Left lung (tissue), 10 donors: ENCODE results near the gene FAM81B. TPM values are rescaled to one million over a fixed set of nuclear protein-coding genes. Genes with fewer than 3 reads are reported as not detected.
"Not testable (repeated sequence)": the region's sequence is repeated elsewhere in the genome, so short reads cannot be mapped to it uniquely, and the experiment has no call there.

Source experiments
- ATAC-seq: fragments of 200-7000 bp; cut with Tn5 transposase; one replicate; pipeline ENCODE4 v1.9.1; 2020; ENCODE audit warnings: moderate library complexity
- DNase-seq, 4 donors: peaks; one replicate each; pipeline ENCODE4 v3.0.0-alpha.2; 2013 to 2020
- H3K27ac ChIP-seq, 2 donors: fragments of 200-600 bp; sonication (generic) in 1 of 2; one replicate each; pipeline versions ENCODE4 v1.5.0 to v1.8.0; 2020 to 2021
- H3K27me3 ChIP-seq, 2 donors: fragments of 200-600 bp; sonication (generic) in 1 of 2; one replicate each; pipeline versions ENCODE4 v1.5.0 to v1.8.0; 2020 to 2021
- H3K36me3 ChIP-seq, 2 donors: fragments of 200-600 bp; sonication (generic) in 1 of 2; one replicate each; pipeline versions ENCODE4 v1.5.0 to v1.8.0; 2020 to 2021
- H3K4me1 ChIP-seq, 2 donors: fragments of 200-600 bp; one replicate each; pipeline ENCODE4 v1.8.0; 2021
- H3K4me3 ChIP-seq, 2 donors: fragments of 200-600 bp; sonication (generic) in 1 of 2; one replicate each; pipeline versions ENCODE4 v1.5.0 to v1.8.0; 2020 to 2021; ENCODE audit warnings: mild to moderate bottlenecking in 1 of 2
- H3K9me3 ChIP-seq, 2 donors: fragments of 200-600 bp; sonication (generic) in 1 of 2; one replicate each; pipeline versions ENCODE4 v1.5.0 to v1.8.0; 2020 to 2021
- intact Hi-C, 2 donors: fragments of 100-400 bp; cut with DNase I; formaldehyde crosslinking; loops; one replicate each; pipeline versions ENCODE4 v1.11.2 to v1.14.2; 2022
- polyA plus RNA-seq, 6 donors: library from polyadenylated mRNA; unstranded; fragments of 120-200 nt; gene quantifications; one replicate each; pipeline ENCODE4 v1.2.1, GENCODE V29; 2013; ENCODE audit not compliant: insufficient read length in 6 of 6
- total RNA-seq, 2 donors: library from RNA; stranded (reverse); fragmentation: NEBNext Ultra II Directional; extraction: Animal tissue kit (Norgen Biotek cat#: 25700); gene quantifications; one replicate each; pipeline ENCODE4 v1.2.1, GENCODE V29; 2021
- TF ChIP-seq, protein P1 (sequence below), 2 donors: fragments of 200-600 bp; sonication (generic) in 1 of 2; IDR thresholded peaks; one replicate each; pipeline versions ENCODE4 v1.5.0 to v1.8.0; 2021; ENCODE audit warnings: antibody characterized with exemption in 2 of 2
- donor health status: DM: no; HTN: yes; CAD: no.
- donor health status: DM: no; HTN: no; CAD: no.

Gene FAM81B
- total and polyA plus RNA-seq, 8 donors, result 0.90 to 12.3 (median 4.4) TPM

DNA sequence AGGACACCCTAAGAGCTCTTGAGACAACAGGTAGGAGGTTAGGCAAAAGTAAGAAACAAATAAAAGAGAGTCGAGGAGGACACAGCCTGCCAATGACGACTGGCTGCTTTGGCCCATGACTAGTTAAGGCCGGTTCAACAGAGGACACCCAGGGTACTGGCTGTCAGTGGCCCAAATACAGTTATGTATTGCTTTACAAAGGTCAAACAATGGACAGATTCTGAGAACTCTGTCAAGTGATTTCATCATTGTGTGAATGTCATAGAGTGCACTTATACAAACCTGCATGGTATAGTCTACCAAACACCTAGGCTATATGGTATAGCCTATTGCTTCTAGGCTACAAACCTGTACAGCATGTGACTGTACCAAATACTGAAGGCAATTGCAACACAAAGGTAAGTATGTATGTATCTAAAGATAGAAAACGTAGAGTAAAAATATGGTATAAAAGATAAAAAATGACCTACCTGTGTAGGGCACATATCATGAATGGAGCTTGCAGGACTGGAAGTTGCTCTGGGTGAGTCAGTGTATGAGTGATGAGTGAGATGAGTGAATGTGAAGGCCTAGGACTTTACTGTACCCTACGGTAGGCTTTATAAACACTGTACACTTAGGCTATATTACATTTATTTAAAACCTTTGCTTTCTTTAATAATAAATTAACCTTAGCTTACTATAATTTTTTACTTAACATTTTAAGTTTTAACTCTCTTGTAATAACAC lies 6.5 kb upstream of the FAM81B start:
- intact Hi-C loops, result no loop called here
- H3K4me1 ChIP-seq, result no peaks in the 10 kb centered on the region
- H3K27me3 ChIP-seq, result no peaks in the 10 kb centered on the region
- H3K36me3 ChIP-seq, result no peaks in the 10 kb centered on the region
- no peak overlapping the region for H3K4me3 ChIP-seq
- no peak for ATAC-seq
- no peak overlapping the region for H3K27ac ChIP-seq
- no peak for DNase-seq
- TF ChIP-seq, protein P1, sequence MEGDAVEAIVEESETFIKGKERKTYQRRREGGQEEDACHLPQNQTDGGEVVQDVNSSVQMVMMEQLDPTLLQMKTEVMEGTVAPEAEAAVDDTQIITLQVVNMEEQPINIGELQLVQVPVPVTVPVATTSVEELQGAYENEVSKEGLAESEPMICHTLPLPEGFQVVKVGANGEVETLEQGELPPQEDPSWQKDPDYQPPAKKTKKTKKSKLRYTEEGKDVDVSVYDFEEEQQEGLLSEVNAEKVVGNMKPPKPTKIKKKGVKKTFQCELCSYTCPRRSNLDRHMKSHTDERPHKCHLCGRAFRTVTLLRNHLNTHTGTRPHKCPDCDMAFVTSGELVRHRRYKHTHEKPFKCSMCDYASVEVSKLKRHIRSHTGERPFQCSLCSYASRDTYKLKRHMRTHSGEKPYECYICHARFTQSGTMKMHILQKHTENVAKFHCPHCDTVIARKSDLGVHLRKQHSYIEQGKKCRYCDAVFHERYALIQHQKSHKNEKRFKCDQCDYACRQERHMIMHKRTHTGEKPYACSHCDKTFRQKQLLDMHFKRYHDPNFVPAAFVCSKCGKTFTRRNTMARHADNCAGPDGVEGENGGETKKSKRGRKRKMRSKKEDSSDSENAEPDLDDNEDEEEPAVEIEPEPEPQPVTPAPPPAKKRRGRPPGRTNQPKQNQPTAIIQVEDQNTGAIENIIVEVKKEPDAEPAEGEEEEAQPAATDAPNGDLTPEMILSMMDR (IDR thresholded peaks at IDR 0.05), result no peak
- no peaks in the 10 kb centered on the region for H3K9me3 ChIP-seq

DNA sequence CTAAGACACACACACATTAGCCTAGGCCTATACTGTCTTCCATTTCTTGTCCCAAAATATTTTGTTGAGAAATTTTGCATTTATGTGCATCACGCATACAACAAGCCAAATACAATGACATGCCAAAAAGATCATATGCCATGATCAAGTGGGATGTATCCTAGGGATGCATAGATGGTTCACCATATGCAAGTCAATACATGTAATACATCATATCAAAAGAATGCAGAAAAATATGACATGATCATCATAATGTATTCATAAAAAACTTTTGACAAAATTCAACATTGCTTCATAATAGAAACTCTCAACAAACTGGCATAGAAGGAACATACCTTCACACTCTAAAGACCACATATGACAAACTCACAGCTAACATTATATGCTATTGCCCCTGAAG lies 5.8 kb upstream of the FAM81B start:
- H3K4me3 ChIP-seq, result no peak overlapping the region
- no peaks in the 10 kb centered on the region for H3K36me3 ChIP-seq
- TF ChIP-seq, protein P1 (IDR thresholded peaks at IDR 0.05), result no peak
- no peak for ATAC-seq
- no peaks in the 10 kb centered on the region for H3K9me3 ChIP-seq
- no peak overlapping the region for H3K27ac ChIP-seq
- H3K4me1 ChIP-seq, result no peaks in the 10 kb centered on the region
- intact Hi-C loops, result no loop called here
- H3K27me3 ChIP-seq, result no peaks in the 10 kb centered on the region
- DNase-seq, result no peak

- not testable (repeated sequence) for H3K4me1 ChIP-seq
These were observed 799 bp downstream of the FAM81B start for GRCh38 chr5:95391965-95392364.

GRCh38 chr5:95392593-95393182 lies 1.5 kb downstream of the FAM81B start:
- Histone ChIP-seq H3K4me3 (no peak overlapping the region), H3K36me3 (no peaks in the 10 kb centered on the region), H3K27ac (peak overlapping the region in 1 of 2 donors; percentile 6), H3K27me3 (no peaks in the 10 kb centered on the region), H3K4me1 (no peaks in the 10 kb centered on the region), H3K9me3 (no peaks in the 10 kb centered on the region)
- TF ChIP-seq, protein P1 (IDR thresholded peaks at IDR 0.05), result no peak
- intact Hi-C loops, result no loop called here
- ATAC-seq, result peak; percentile 91
- peak in 2 of 4 donors; percentile 23 to 70 for DNase-seq

More at GRCh38 chr5:95391965-95392364, 799 bp downstream of the FAM81B start:
- H3K27me3 ChIP-seq, DNase-seq, H3K36me3 ChIP-seq, H3K9me3 ChIP-seq, ATAC-seq, H3K4me3 ChIP-seq, H3K27ac ChIP-seq, intact Hi-C loops: not testable (repeated sequence)

GRCh38 chr5:95393279-95393678 lies 2.1 kb downstream of the FAM81B start:
- no peaks in the 10 kb centered on the region for H3K9me3 ChIP-seq
- H3K27ac ChIP-seq, result no peak overlapping the region
- no peaks in the 10 kb centered on the region for H3K4me1 ChIP-seq
- intact Hi-C loops, result no loop called here
- TF ChIP-seq, protein P1 (IDR thresholded peaks at IDR 0.05), result no peak
- H3K4me3 ChIP-seq, result no peak overlapping the region
- H3K36me3 ChIP-seq, result no peaks in the 10 kb centered on the region
- no peak for DNase-seq
- ATAC-seq, result no peak
- no peaks in the 10 kb centered on the region for H3K27me3 ChIP-seq
